Progenitor cell of endocrine pancreas (in vitro differentiated cells): ENCODE results near the gene USP6. TPM values are rescaled to one million over a fixed set of nuclear protein-coding genes. Genes with fewer than 3 reads are reported as not detected.
"Not testable (repeated sequence)": the region's sequence is repeated elsewhere in the genome, so short reads cannot be mapped to it uniquely, and the experiment has no call there.

ENCODE experiments used
- DNase-seq: peaks from one replicate; pipeline ENCODE4 v3.0.0; 2021; ENCODE audit warnings: low spot score; ENCODE audit not compliant: unreplicated experiment
- H3K27ac Mint-ChIP-seq: 2 replicates; pipeline ENCODE4 v1.8.0; 2021; ENCODE audit warnings: mild to moderate bottlenecking, moderate library complexity, mixed read lengths
- H3K27me3 Mint-ChIP-seq: 2 replicates; pipeline ENCODE4 v1.8.0; 2021; ENCODE audit warnings: mixed read lengths
- H3K36me3 Mint-ChIP-seq: 2 replicates; pipeline ENCODE4 v1.8.0; 2022; ENCODE audit warnings: mixed read lengths; ENCODE audit not compliant: insufficient read depth
- H3K4me1 Mint-ChIP-seq: 2 replicates; pipeline ENCODE4 v1.8.0; 2021; ENCODE audit warnings: low read depth, mixed read lengths
- H3K4me3 Mint-ChIP-seq: 2 replicates; pipeline ENCODE4 v1.8.0; 2021; ENCODE audit warnings: low read depth, mild to moderate bottlenecking, moderate library complexity, mixed read lengths
- H3K9me3 Mint-ChIP-seq: 2 replicates; pipeline ENCODE4 v1.8.0; 2021; ENCODE audit warnings: low read depth, mixed read lengths
- total RNA-seq: library from RNA; stranded (reverse); gene quantifications from 2 replicates; pipeline ENCODE4 v1.2.1, GENCODE V29; 2021
- TF ChIP-seq, protein P1 (sequence below): fragments of 200-600 bp; sonication (generic); IDR thresholded peaks from one replicate; pipeline ENCODE4 v1.5.0; 2021; ENCODE audit warnings: antibody characterized with exemption, mild to moderate bottlenecking; ENCODE audit not compliant: unreplicated experiment

The USP6 gene
- total RNA-seq, 1 donor from 2014 or later, result 0.84 TPM

GRCh38 chr17:5128905-5129535 is 13.2 kb downstream of the USP6 start:
- Mint-ChIP-seq H3K4me1 (no peaks in the 10 kb centered on the region), H3K9me3 (no peaks in the 10 kb centered on the region), H3K27ac (no peak overlapping the region), H3K27me3 (peaks cover 21% of the 10 kb centered on the region), H3K4me3 (no peak overlapping the region), H3K36me3 (no peaks in the 10 kb centered on the region)
- TF ChIP-seq, protein P1, sequence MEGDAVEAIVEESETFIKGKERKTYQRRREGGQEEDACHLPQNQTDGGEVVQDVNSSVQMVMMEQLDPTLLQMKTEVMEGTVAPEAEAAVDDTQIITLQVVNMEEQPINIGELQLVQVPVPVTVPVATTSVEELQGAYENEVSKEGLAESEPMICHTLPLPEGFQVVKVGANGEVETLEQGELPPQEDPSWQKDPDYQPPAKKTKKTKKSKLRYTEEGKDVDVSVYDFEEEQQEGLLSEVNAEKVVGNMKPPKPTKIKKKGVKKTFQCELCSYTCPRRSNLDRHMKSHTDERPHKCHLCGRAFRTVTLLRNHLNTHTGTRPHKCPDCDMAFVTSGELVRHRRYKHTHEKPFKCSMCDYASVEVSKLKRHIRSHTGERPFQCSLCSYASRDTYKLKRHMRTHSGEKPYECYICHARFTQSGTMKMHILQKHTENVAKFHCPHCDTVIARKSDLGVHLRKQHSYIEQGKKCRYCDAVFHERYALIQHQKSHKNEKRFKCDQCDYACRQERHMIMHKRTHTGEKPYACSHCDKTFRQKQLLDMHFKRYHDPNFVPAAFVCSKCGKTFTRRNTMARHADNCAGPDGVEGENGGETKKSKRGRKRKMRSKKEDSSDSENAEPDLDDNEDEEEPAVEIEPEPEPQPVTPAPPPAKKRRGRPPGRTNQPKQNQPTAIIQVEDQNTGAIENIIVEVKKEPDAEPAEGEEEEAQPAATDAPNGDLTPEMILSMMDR, result no peak
- no peak for DNase-seq

- not testable (repeated sequence) for H3K4me1 Mint-ChIP-seq, DNase-seq, H3K9me3 Mint-ChIP-seq, H3K4me3 Mint-ChIP-seq, H3K36me3 Mint-ChIP-seq, H3K27ac Mint-ChIP-seq
- peaks cover 17% of the 10 kb centered on the region for H3K27me3 Mint-ChIP-seq
These were observed 13.9 kb downstream of the USP6 start for GRCh38 chr17:5129770-5130169.

GRCh38 chr17:5130261-5130660 is 14.4 kb downstream of the USP6 start:
- H3K27me3 Mint-ChIP-seq, result peaks cover 17% of the 10 kb centered on the region
- H3K27ac Mint-ChIP-seq, H3K4me1 Mint-ChIP-seq, DNase-seq, H3K36me3 Mint-ChIP-seq, H3K4me3 Mint-ChIP-seq, H3K9me3 Mint-ChIP-seq: not testable (repeated sequence)

DNA sequence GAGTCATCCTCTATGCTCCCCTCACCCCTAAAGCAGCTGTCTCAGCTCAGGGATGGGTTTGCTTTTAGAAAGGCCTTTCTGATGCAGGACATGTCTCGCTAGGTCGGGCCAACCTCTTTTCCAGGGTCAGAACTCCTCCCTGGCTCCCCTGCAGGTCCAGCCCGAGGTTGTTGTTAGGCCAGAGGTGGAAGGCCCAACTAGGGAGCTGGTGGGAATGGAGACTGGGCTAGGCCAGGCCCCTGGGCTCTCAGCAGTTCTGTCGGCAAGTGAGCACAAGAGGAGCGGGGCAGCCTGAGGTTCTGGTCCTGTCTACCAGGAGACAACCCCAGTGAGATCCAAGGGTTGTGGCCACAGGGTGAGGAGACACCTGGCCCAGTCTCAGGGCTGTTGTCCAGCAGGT is 14.9 kb downstream of the USP6 start:
- not testable (repeated sequence) for H3K36me3 Mint-ChIP-seq, H3K27ac Mint-ChIP-seq, H3K9me3 Mint-ChIP-seq, DNase-seq, H3K4me1 Mint-ChIP-seq, H3K4me3 Mint-ChIP-seq
- peaks cover 17% of the 10 kb centered on the region for H3K27me3 Mint-ChIP-seq

DNA sequence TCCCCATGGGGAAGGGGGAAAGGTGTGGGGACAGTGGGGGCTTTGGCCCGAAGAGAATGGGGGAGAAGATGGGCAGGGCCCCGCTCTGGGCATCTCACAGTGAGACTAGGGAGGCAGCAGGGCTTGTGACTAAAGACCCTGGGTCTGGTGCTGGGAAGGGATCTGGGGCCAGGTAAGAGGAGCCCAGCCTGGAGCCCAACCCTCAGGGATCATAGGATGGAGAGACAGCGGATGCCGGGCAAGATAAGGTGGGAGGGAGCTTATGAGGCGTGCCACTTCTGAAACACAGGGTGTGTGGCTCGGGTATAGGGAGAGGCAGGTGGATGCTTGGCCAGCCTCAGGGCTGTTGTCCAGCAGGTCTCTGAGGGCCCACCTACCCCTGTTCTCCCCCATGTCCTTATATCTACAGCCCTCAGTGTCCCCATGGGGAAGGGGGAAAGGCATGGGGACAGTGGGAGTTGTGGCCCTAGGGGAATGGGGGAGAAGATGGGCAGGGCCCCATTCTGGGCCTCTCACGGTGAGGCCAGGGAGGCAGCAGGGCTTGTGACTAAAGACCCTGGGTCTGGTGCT is 15.4 kb downstream of the USP6 start:
- Mint-ChIP-seq H3K9me3 (no peaks in the 10 kb centered on the region), H3K36me3 (no peaks in the 10 kb centered on the region), H3K27me3 (peaks cover 13% of the 10 kb centered on the region), H3K4me3 (no peak overlapping the region), H3K27ac (no peak overlapping the region), H3K4me1 (no peaks in the 10 kb centered on the region)
- DNase-seq, result no peak
- TF ChIP-seq, protein P1, result no peak

DNA sequence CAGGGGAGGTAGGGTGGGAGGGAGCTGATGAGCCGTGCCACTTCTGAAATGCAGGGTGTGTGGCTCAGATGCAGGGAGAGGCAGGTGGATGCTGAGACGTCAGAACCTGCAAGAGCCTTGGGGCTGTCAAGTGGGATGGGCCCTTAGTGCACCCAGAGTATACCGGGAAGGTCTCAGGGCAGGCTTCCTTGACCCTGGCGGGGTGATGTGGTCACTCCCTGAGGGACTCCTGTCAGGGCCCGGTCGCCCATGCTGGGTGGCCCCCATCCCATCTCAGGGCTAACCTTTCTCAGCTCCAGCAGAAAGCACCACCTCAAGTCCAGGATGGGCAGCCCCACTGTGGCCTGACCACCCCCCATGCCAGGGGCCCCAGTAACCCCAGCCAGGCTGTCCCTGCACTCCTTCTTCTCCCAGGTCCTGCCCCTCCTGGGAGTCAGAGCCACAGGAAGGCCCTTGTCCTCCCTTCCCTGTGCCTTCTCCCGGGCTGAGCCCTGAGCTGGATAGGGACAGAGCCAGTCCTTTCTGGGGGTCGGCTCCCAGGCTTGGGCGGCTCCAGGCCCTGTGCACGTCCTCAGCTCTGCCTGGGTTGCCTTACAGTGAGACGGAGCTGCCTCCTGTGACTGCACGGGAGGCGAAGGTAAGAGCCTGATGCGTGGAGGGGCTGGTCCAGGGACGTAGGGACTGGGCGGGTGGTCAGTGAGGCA is 16.1 kb downstream of the USP6 start:
- H3K27ac Mint-ChIP-seq, H3K27me3 Mint-ChIP-seq, H3K9me3 Mint-ChIP-seq, H3K4me1 Mint-ChIP-seq, H3K4me3 Mint-ChIP-seq, DNase-seq, H3K36me3 Mint-ChIP-seq: not testable (repeated sequence)

DNA sequence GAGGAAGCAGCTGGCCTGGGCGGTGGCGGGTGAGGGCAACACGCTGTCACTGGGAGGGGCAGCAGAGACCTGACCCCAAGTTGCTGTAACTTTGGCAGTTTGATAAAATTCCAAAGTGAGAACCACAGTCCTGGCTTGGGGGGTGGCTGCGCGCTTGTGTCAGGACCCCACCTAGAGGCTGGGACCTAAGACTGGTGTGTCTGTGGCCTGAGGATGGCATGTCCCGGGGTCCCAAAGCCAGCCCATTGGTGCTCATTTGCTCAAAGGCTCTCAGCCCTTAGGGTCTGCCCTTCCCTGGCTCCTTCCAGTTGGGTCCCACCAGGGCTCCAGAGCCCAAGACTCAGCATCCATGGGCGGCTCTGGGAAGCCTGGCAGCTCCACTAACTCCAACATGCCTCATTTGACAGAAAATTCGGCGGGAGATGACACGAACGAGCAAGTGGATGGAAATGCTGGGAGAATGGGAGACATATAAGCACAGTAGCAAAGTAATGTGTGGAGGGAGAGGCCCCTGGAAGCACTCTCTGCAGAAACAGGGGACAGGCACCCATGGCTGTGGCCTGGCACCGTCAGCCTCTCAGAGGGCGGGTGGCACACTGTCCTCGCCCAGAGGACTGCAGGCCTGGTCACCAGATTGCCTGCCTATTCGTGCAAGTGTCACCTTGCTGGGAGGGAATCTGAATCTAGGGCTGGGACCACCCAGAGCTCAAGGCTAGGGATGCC is 16.8 kb downstream of the USP6 start:
- H3K27me3 Mint-ChIP-seq, H3K36me3 Mint-ChIP-seq, H3K4me3 Mint-ChIP-seq, DNase-seq, H3K27ac Mint-ChIP-seq, H3K9me3 Mint-ChIP-seq, H3K4me1 Mint-ChIP-seq: not testable (repeated sequence)
